ENCODE measurements around the gene KRTAP5-3. TPM values are rescaled to one million over a fixed set of nuclear protein-coding genes. Genes with fewer than 3 reads are reported as not detected.
A peak's percentile ranks its signal among the peaks of the same experiment; 100 is the strongest.

The KRTAP5-3 gene
- total RNA-seq, 1 experiment from 2014 or later = not detected

- CTCF ChIA-PET = no interaction called here
- no peaks in the 10 kb centered on the region for H3K9me3 ChIP-seq (ENCODE audit: insufficient read depth, low read depth)
Observed at GRCh38 chr11:1642288-1643145, 34.3 kb upstream of the KRTAP5-3 start.

GRCh38 chr11:1641096-1641495, 32.8 kb upstream of the KRTAP5-3 start:
- no peaks in the 10 kb centered on the region for H3K9me2 ChIP-seq (ENCODE audit: insufficient read depth)
- no peak overlapping the region for H3K4me3 ChIP-seq
- TF ChIP-seq CTCF (conservative IDR thresholded peaks at IDR 0.05) = no peak
- TF ChIP-seq EZH2 (IDR thresholded peaks at IDR 0.05; ENCODE audit: low read depth) = no peak
- H3K79me2 ChIP-seq (ENCODE audit: low read depth) = no peaks in the 10 kb centered on the region
- peaks cover 47% of the 10 kb centered on the region for H3K27me3 ChIP-seq (ENCODE audit: insufficient read depth, low read depth)
- no peak overlapping the region for H2AFZ ChIP-seq
- BruUV-seq (replicated peaks) = no TSS peak
- ChIA-PET POLR2A (ENCODE audit: unreplicated experiment) (no interaction called here), CTCF (no interaction called here)
- DNase-seq = no peak
- H3F3A ChIP-seq (ENCODE audit: insufficient read depth, low read depth) = no peaks in the 10 kb centered on the region
- H3K4me1 ChIP-seq (replicated peaks; ENCODE audit: insufficient read depth) = no peaks in the 10 kb centered on the region
- H4K20me1 ChIP-seq (ENCODE audit: insufficient read depth) = no peaks in the 10 kb centered on the region
- intact Hi-C loops (cut with micrococcal nuclease; ENCODE audit: unreplicated experiment) = no loop called here
- no peak overlapping the region for H3K27ac ChIP-seq
- H3K9me3 ChIP-seq (ENCODE audit: insufficient read depth, low read depth) = no peaks in the 10 kb centered on the region
- no peaks in the 10 kb centered on the region for H3K36me3 ChIP-seq (ENCODE audit: low read depth)
- no peak overlapping the region for H3K4me2 ChIP-seq

More at GRCh38 chr11:1642288-1643145, 34.3 kb upstream of the KRTAP5-3 start:
- H3K4me1 ChIP-seq (replicated peaks; ENCODE audit: insufficient read depth) = no peaks in the 10 kb centered on the region
- no peak overlapping the region for H3K27ac ChIP-seq
- H2AFZ ChIP-seq = no peak overlapping the region
- BruUV-seq (replicated peaks) = no TSS peak
- intact Hi-C loops (cut with micrococcal nuclease; ENCODE audit: unreplicated experiment) = no loop called here
- POLR2A ChIA-PET (ENCODE audit: unreplicated experiment) = no interaction called here
- H3K4me3 ChIP-seq = no peak overlapping the region
- DNase-seq = no peak
- no peaks in the 10 kb centered on the region for H3K9me2 ChIP-seq (ENCODE audit: insufficient read depth)
- H4K20me1 ChIP-seq (ENCODE audit: insufficient read depth) = no peaks in the 10 kb centered on the region
- H3K27me3 ChIP-seq (ENCODE audit: insufficient read depth, low read depth) = peaks cover 55% of the 10 kb centered on the region
- no peak overlapping the region for H3K4me2 ChIP-seq
- no peaks in the 10 kb centered on the region for H3K79me2 ChIP-seq (ENCODE audit: low read depth)
- TF ChIP-seq CTCF (conservative IDR thresholded peaks at IDR 0.05) = no peak
- TF ChIP-seq EZH2 (IDR thresholded peaks at IDR 0.05; ENCODE audit: low read depth) = no peak
- no peaks in the 10 kb centered on the region for H3F3A ChIP-seq (ENCODE audit: insufficient read depth, low read depth)
- H3K36me3 ChIP-seq (ENCODE audit: low read depth) = no peaks in the 10 kb centered on the region

- Histone ChIP-seq H3K27ac (no peak overlapping the region), H4K20me1 (ENCODE audit: insufficient read depth) (no peaks in the 10 kb centered on the region), H3K4me1 (replicated peaks; ENCODE audit: insufficient read depth) (no peaks in the 10 kb centered on the region), H3K79me2 (ENCODE audit: low read depth) (no peaks in the 10 kb centered on the region), H2AFZ (no peak overlapping the region), H3K9me3 (ENCODE audit: insufficient read depth, low read depth) (no peaks in the 10 kb centered on the region), H3K9me2 (ENCODE audit: insufficient read depth) (no peaks in the 10 kb centered on the region), H3K4me3 (no peak overlapping the region), H3K4me2 (no peak overlapping the region), H3K36me3 (ENCODE audit: low read depth) (no peaks in the 10 kb centered on the region), H3K27me3 (ENCODE audit: insufficient read depth, low read depth) (peaks cover 47% of the 10 kb centered on the region), H3F3A (ENCODE audit: insufficient read depth, low read depth) (no peaks in the 10 kb centered on the region)
- DNase-seq = no peak
- BruUV-seq (replicated peaks) = no TSS peak
- intact Hi-C loops (cut with micrococcal nuclease; ENCODE audit: unreplicated experiment) = no loop called here
- ChIA-PET POLR2A (ENCODE audit: unreplicated experiment) (no interaction called here), CTCF (interaction anchor here (0.6 kb wide), 1 partner anchor 469 kb away, joined by 10 read pairs; no protein-coding TSS in a partner anchor)
- TF ChIP-seq EZH2 (IDR thresholded peaks at IDR 0.05; ENCODE audit: low read depth) = no peak
- peak; percentile 81 for TF ChIP-seq CTCF (conservative IDR thresholded peaks at IDR 0.05)
Observed at GRCh38 chr11:1640076-1640946, 32.0 kb upstream of the KRTAP5-3 start.

All from PC-9 (cell line).